Measurements from ENCODE around the gene ANKS1B. TPM values are rescaled to one million over a fixed set of nuclear protein-coding genes. Genes with fewer than 3 reads are reported as not detected.

The ANKS1B gene
- total RNA-seq, 1 donor from 2014 or later: 1.2 TPM

GRCh38 chr12:99479149-99479548, 505.6 kb downstream of the ANKS1B start:
- intact Hi-C loops (cut with micrococcal nuclease): no loop called here

- intact Hi-C loops (cut with micrococcal nuclease): no loop called here
Measured at GRCh38 chr12:99476956-99477355, 507.8 kb downstream of the ANKS1B start.

- intact Hi-C loops (cut with micrococcal nuclease): no loop called here
Measured at GRCh38 chr12:99455350-99456035, 529.2 kb downstream of the ANKS1B start.

- intact Hi-C loops (cut with micrococcal nuclease): no loop called here
Measured at GRCh38 chr12:99454539-99455172, 530.1 kb downstream of the ANKS1B start.

GRCh38 chr12:99453836-99454538, 530.7 kb downstream of the ANKS1B start:
- intact Hi-C loops (cut with micrococcal nuclease): no loop called here

- intact Hi-C loops (cut with micrococcal nuclease): no loop called here
Measured at GRCh38 chr12:99450036-99450630, 534.6 kb downstream of the ANKS1B start.

GRCh38 chr12:99444859-99445316, 539.8 kb downstream of the ANKS1B start:
- intact Hi-C loops (cut with micrococcal nuclease): no loop called here

GRCh38 chr12:99442758-99443157, 542.0 kb downstream of the ANKS1B start:
- intact Hi-C loops (cut with micrococcal nuclease): no loop called here

- intact Hi-C loops (cut with micrococcal nuclease): no loop called here
Measured at GRCh38 chr12:99439399-99439798, 545.3 kb downstream of the ANKS1B start.

GRCh38 chr12:99436584-99436983, 548.2 kb downstream of the ANKS1B start:
- intact Hi-C loops (cut with micrococcal nuclease): no loop called here

- intact Hi-C loops (cut with micrococcal nuclease): no loop called here
Measured at GRCh38 chr12:99435095-99435791, 549.5 kb downstream of the ANKS1B start.

- intact Hi-C loops (cut with micrococcal nuclease): no loop called here
Measured at GRCh38 chr12:99433155-99433554, 551.6 kb downstream of the ANKS1B start.

GRCh38 chr12:99431203-99431602, 553.5 kb downstream of the ANKS1B start:
- intact Hi-C loops (cut with micrococcal nuclease): no loop called here

GRCh38 chr12:99427104-99427503, 557.6 kb downstream of the ANKS1B start:
- intact Hi-C loops (cut with micrococcal nuclease): no loop called here

GRCh38 chr12:99418379-99418778, 566.4 kb downstream of the ANKS1B start:
- intact Hi-C loops (cut with micrococcal nuclease): no loop called here

GRCh38 chr12:99413751-99414150, 571.0 kb downstream of the ANKS1B start:
- intact Hi-C loops (cut with micrococcal nuclease): no loop called here

GRCh38 chr12:99393763-99394162, 591.0 kb downstream of the ANKS1B start:
- intact Hi-C loops (cut with micrococcal nuclease): no loop called here

- intact Hi-C loops (cut with micrococcal nuclease): no loop called here
Measured at GRCh38 chr12:99392091-99392850, 592.5 kb downstream of the ANKS1B start.

- intact Hi-C loops (cut with micrococcal nuclease): no loop called here
Measured at GRCh38 chr12:99390707-99391106, 594.0 kb downstream of the ANKS1B start.

- intact Hi-C loops (cut with micrococcal nuclease): no loop called here
Measured at GRCh38 chr12:99389751-99390150, 595.0 kb downstream of the ANKS1B start.
